ENCODE data around the gene METTL8.

Gene METTL8

GRCh38 chr2:171347591-171348032, 86.2 kb downstream of the METTL8 start:
- ChIA-PET CTCF (interaction anchor here (0.7 to 1.2 kb wide), 3 partner anchors 13 to 70 kb away, joined by 3 to 4 read pairs (median 4); no protein-coding TSS in a partner anchor), POLR2A (interaction anchor here (1.2 kb wide), 1 partner anchor 50 kb away, joined by 5 read pairs; no protein-coding TSS in a partner anchor)
- DNase-seq (ENCODE audit: low read depth, low spot score), result peak; percentile 84
- TF ChIP-seq, protein P1, sequence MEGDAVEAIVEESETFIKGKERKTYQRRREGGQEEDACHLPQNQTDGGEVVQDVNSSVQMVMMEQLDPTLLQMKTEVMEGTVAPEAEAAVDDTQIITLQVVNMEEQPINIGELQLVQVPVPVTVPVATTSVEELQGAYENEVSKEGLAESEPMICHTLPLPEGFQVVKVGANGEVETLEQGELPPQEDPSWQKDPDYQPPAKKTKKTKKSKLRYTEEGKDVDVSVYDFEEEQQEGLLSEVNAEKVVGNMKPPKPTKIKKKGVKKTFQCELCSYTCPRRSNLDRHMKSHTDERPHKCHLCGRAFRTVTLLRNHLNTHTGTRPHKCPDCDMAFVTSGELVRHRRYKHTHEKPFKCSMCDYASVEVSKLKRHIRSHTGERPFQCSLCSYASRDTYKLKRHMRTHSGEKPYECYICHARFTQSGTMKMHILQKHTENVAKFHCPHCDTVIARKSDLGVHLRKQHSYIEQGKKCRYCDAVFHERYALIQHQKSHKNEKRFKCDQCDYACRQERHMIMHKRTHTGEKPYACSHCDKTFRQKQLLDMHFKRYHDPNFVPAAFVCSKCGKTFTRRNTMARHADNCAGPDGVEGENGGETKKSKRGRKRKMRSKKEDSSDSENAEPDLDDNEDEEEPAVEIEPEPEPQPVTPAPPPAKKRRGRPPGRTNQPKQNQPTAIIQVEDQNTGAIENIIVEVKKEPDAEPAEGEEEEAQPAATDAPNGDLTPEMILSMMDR (IDR thresholded peaks at IDR 0.05; ENCODE audit: insufficient read depth, low read length, missing control alignments), result no peak
- no peak overlapping the region for H3K4me3 ChIP-seq (ENCODE audit: low read depth, low read length)

DNA sequence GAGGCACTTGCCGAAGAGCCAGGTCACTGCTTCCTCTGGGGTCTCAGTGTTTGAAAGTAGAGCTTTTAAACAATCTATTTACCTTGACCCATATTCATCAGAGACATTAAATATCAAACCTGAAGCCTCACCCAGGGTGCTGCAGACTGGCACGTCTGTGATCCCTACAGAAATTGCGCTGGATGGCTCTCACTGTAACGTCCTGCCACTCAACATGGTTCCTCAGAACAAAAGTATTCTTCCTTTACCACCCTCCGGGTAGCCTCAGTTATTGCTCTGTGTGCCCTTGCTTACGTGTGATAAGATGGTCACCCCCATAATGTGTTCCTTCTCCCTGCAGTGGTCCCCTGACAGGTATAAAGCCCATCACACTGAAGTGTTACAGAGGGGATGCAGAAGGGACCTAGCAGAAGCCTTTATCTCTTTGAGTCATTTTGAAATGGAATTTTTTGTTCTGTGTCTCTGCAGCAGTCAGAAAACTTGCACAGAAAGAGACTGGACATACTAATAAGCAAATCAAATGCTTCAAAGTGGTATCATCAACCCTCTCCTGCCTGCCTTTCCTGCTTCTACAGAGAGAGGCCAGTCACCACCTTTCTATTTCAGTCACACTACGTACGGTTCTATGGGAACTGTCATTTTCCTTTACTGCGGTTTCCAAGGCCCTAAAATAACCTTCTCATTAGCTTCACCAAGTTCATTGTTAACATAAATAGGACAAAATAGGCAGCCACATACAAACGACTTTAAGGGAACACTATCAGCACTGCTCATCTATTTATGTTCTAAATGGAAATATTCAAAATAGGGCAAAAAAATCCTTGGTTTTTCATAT, 86.8 kb downstream of the METTL8 start:
- no peak for DNase-seq (ENCODE audit: low read depth, low spot score)
- POLR2A ChIA-PET, result interaction anchor here (0.6 to 0.7 kb wide), 2 partner anchors 416 to 923 kb away, joined by 3 read pairs; no protein-coding TSS in a partner anchor
- TF ChIP-seq, protein P1 (IDR thresholded peaks at IDR 0.05; ENCODE audit: insufficient read depth, low read length, missing control alignments), result no peak
- CTCF ChIA-PET, result interaction anchor here (0.7 to 1.2 kb wide), 2 partner anchors 14 to 69 kb away, joined by 4 read pairs; no protein-coding TSS in a partner anchor
- no peak overlapping the region for H3K4me3 ChIP-seq (ENCODE audit: low read depth, low read length)

GRCh38 chr2:171345971-171346722, 87.6 kb downstream of the METTL8 start:
- ChIA-PET POLR2A (interaction anchor here (0.6 to 0.7 kb wide), 2 partner anchors 416 to 922 kb away, joined by 3 read pairs; no protein-coding TSS in a partner anchor), CTCF (interaction anchor here (0.8 to 1.2 kb wide), 2 partner anchors 10 to 374 kb away, joined by 3 read pairs; no protein-coding TSS in a partner anchor)
- TF ChIP-seq, protein P1 (IDR thresholded peaks at IDR 0.05; ENCODE audit: insufficient read depth, low read length, missing control alignments), result no peak
- no peak for DNase-seq (ENCODE audit: low read depth, low spot score)
- no peak overlapping the region for H3K4me3 ChIP-seq (ENCODE audit: low read depth, low read length)

GRCh38 chr2:171344182-171344581, 89.6 kb downstream of the METTL8 start:
- no peak overlapping the region for H3K4me3 ChIP-seq (ENCODE audit: low read depth, low read length)
- CTCF ChIA-PET, result no interaction called here
- DNase-seq (ENCODE audit: low read depth, low spot score), result no peak
- POLR2A ChIA-PET, result no interaction called here
- TF ChIP-seq, protein P1 (IDR thresholded peaks at IDR 0.05; ENCODE audit: insufficient read depth, low read length, missing control alignments), result no peak

GRCh38 chr2:171342067-171342413, 91.8 kb downstream of the METTL8 start:
- TF ChIP-seq, protein P1 (IDR thresholded peaks at IDR 0.05; ENCODE audit: insufficient read depth, low read length, missing control alignments), result no peak
- H3K4me3 ChIP-seq (ENCODE audit: low read depth, low read length), result no peak overlapping the region
- ChIA-PET POLR2A (no interaction called here), CTCF (no interaction called here)
- no peak for DNase-seq (ENCODE audit: low read depth, low spot score)
